Measurements from ENCODE around the gene UQCC2.

- TF ChIP-seq CTCF (IDR thresholded peaks at IDR 0.05) (no peak), ZFX (IDR thresholded peaks at IDR 0.05; ENCODE audit: borderline replicate concordance) (no peak)
These were observed 28.4 kb downstream of the UQCC2 start for GRCh38 chr6:33683051-33683571.

Measured in 22Rv1 (cell line).